Measurements from ENCODE around the gene SPRR5. TPM values are rescaled to one million over a fixed set of nuclear protein-coding genes. Genes with fewer than 3 reads are reported as not detected.

SPRR5 gene
- total RNA-seq, 1 donor from 2014 or later = 3.5 TPM

- ATAC-seq = no peak
Observed at GRCh38 chr1:152986578-152986977, 39.6 kb downstream of the SPRR5 start.

GRCh38 chr1:152993186-152993585 is 46.2 kb downstream of the SPRR5 start:
- no peak for ATAC-seq

GRCh38 chr1:152995842-152996241 is 48.8 kb downstream of the SPRR5 start:
- no peak for ATAC-seq

- no peak for ATAC-seq
Observed at GRCh38 chr1:152996633-152997400, 49.8 kb downstream of the SPRR5 start.

GRCh38 chr1:152997901-152998300 is 50.9 kb downstream of the SPRR5 start:
- no peak for ATAC-seq

GRCh38 chr1:152998476-152998875 is 51.5 kb downstream of the SPRR5 start:
- no peak for ATAC-seq

Other genes starting within 250 kb of the SPRR5 start
- gene LCE2A, start 248.9 kb upstream of the SPRR5 start, total RNA-seq = not detected
- not detected for gene LCE4A, start 239.0 kb upstream of the SPRR5 start, total RNA-seq
- 3.6 TPM for gene KPRP, start 189.2 kb upstream of the SPRR5 start, total RNA-seq
- gene LCE1F, start 172.1 kb upstream of the SPRR5 start, total RNA-seq = not detected
- not detected for gene LCE1E, start 160.9 kb upstream of the SPRR5 start, total RNA-seq
- gene LCE1D, start 150.5 kb upstream of the SPRR5 start, total RNA-seq = not detected
- gene LCE1C, start 140.6 kb upstream of the SPRR5 start, total RNA-seq = 1.00 TPM
- gene LCE1B, start 135.2 kb upstream of the SPRR5 start, total RNA-seq = not detected
- gene LCE1A, start 119.7 kb upstream of the SPRR5 start, total RNA-seq = not detected
- gene LCE6A, start 104.3 kb upstream of the SPRR5 start, total RNA-seq = not detected
- gene LCE7A, start 87.2 kb upstream of the SPRR5 start, total RNA-seq = not detected
- gene SMCP, start 68.9 kb upstream of the SPRR5 start, total RNA-seq = not detected
- gene IVL, start 38.7 kb upstream of the SPRR5 start, total RNA-seq = 145 TPM
- gene SPRR4, start 23.4 kb downstream of the SPRR5 start, total RNA-seq = not detected
- 1,843 TPM for gene SPRR1A, start 36.9 kb downstream of the SPRR5 start, total RNA-seq
- gene SPRR3, start 54.5 kb downstream of the SPRR5 start, total RNA-seq = 10,043 TPM
- gene SPRR1B, start 84.0 kb downstream of the SPRR5 start, total RNA-seq = 2,894 TPM
- 1,669 TPM for gene SPRR2D, start 93.9 kb downstream of the SPRR5 start, total RNA-seq
- 5,244 TPM for gene SPRR2A, start 110.3 kb downstream of the SPRR5 start, total RNA-seq
- 27.1 TPM for gene SPRR2B, start 124.4 kb downstream of the SPRR5 start, total RNA-seq
- gene SPRR2E, start 147.3 kb downstream of the SPRR5 start, total RNA-seq = 1,779 TPM
- gene SPRR2F, start 166.3 kb downstream of the SPRR5 start, total RNA-seq = 198 TPM
- gene SPRR2G, start 203.7 kb downstream of the SPRR5 start, total RNA-seq = 0.68 TPM